ENCODE data around the gene TRUB2. TPM values are rescaled to one million over a fixed set of nuclear protein-coding genes. Genes with fewer than 3 reads are reported as not detected.

TRUB2 gene
- total and polyA plus RNA-seq, 2 of the 13 experiments (the other 11 are each of a cell fraction or from before 2014, with no cell fraction given): 22.3 to 41.2 TPM

- Histone ChIP-seq H3K9me3 (ENCODE audit: low read length) (no peaks in the 10 kb centered on the region), H3K4me2 (ENCODE audit: low read depth, low read length) (no peak overlapping the region), H3K79me2 (ENCODE audit: insufficient read depth, low read length) (no peaks in the 10 kb centered on the region), H3K27ac (ENCODE audit: extremely low read length, insufficient read depth, low read length) (no peak overlapping the region), H4K20me1 (ENCODE audit: insufficient read depth, low read length) (no peaks in the 10 kb centered on the region), H3K9ac (ENCODE audit: insufficient read depth, low read depth, low read length) (no peak overlapping the region), H3K4me3 (replicated peaks in 1 of 3; ENCODE audit: insufficient read depth in 1 of 3, low read depth in 2 of 3, low read length in 3 of 3) (no peak overlapping the region), H2AFZ (ENCODE audit: low read length) (no peak overlapping the region), H3K27me3 (ENCODE audit: control insufficient read depth in 1 of 2, insufficient read depth in 2 of 2, low read length in 2 of 2) (no peaks in the 10 kb centered on the region), H3K4me1 (ENCODE audit: insufficient read depth, low read length) (no peaks in the 10 kb centered on the region), H3K36me3 (replicated peaks in 1 of 2; ENCODE audit: control insufficient read depth in 1 of 2, insufficient read depth in 2 of 2, low read length in 2 of 2) (peaks cover 17 to 67% of the 10 kb centered on the region in 2 experiments)
- in situ Hi-C loops (cut with HindIII; ENCODE audit: extremely low pct_ligation_motif_present, low pct_unique_long_range_greater_than_20kb): no loop called here
- ChIA-PET CTCF (ENCODE audit: low intra/inter-chr PET ratio, low total read pairs) (no interaction called here), POLR2A (interaction anchor here (1.3 kb wide), 2 partner anchors 9 to 15 kb away, joined by 3 to 4 read pairs; partner anchors contain the start of genes GOLGA2 and SWI5)
- BruUV-seq (replicated peaks): no TSS peak
- WGBS (ENCODE audit: low lambda C conversion rate): 97% methylated on average over 13 of the region's 15 CpGs
- ATAC-seq: no peak
- DNase-seq (ENCODE audit: low spot score): no peak
- FAIRE-seq: no peak
- peak; percentile 86 for TF ChIP-seq MNT (IDR thresholded peaks at IDR 0.05)
- TF ChIP-seq RARA (CRISPR knock-in tag; IDR thresholded peaks at IDR 0.05): no peak
- intact Hi-C loops (cut with micrococcal nuclease; ENCODE audit: unreplicated experiment): no loop called here
Observed at GRCh38 chr9:128266868-128267590, 55.2 kb downstream of the TRUB2 start.

GRCh38 chr9:128265348-128265847 is 56.8 kb downstream of the TRUB2 start:
- ATAC-seq (no peak), FAIRE-seq (no peak), DNase-seq (ENCODE audit: low spot score) (no peak)
- H3K4me3 ChIP-seq (replicated peaks in 1 of 3; ENCODE audit: insufficient read depth in 1 of 3, low read depth in 2 of 3, low read length in 3 of 3): no peak overlapping the region
- H3K9me3 ChIP-seq (ENCODE audit: low read length): no peaks in the 10 kb centered on the region
- intact Hi-C loops (cut with micrococcal nuclease; ENCODE audit: unreplicated experiment): no loop called here
- no peaks in the 10 kb centered on the region for H4K20me1 ChIP-seq (ENCODE audit: insufficient read depth, low read length)
- over 99% methylated on average over 10 of the region's 10 CpGs for WGBS (ENCODE audit: low lambda C conversion rate)
- H3K79me2 ChIP-seq (ENCODE audit: insufficient read depth, low read length): no peaks in the 10 kb centered on the region
- no peak overlapping the region for H3K27ac ChIP-seq (ENCODE audit: extremely low read length, insufficient read depth, low read length)
- H3K9ac ChIP-seq (ENCODE audit: insufficient read depth, low read depth, low read length): no peak overlapping the region
- ChIA-PET POLR2A (no interaction called here), CTCF (ENCODE audit: low intra/inter-chr PET ratio, low total read pairs) (no interaction called here)
- H3K27me3 ChIP-seq (ENCODE audit: control insufficient read depth in 1 of 2, insufficient read depth in 2 of 2, low read length in 2 of 2): no peaks in the 10 kb centered on the region
- in situ Hi-C loops (cut with HindIII; ENCODE audit: extremely low pct_ligation_motif_present, low pct_unique_long_range_greater_than_20kb): no loop called here
- TF ChIP-seq MAFF (IDR thresholded peaks at IDR 0.05; ENCODE audit: low read depth, low read length) (no peak), MED13 (CRISPR knock-in tag; IDR thresholded peaks at IDR 0.05) (no peak), ZNF768 (CRISPR knock-in tag; IDR thresholded peaks at IDR 0.05) (no peak), POLR2A (IDR thresholded peaks at IDR 0.05; ENCODE audit: insufficient read depth in 1 of 2, low read depth in 2 of 2, low read length in 2 of 2) (peak in 1 of 2 experiments; percentile 19; a peak in 1 of 4 replicates), ATF2 (CRISPR knock-in tag; IDR thresholded peaks at IDR 0.05) (no peak), ZNF143 (CRISPR knock-in tag; IDR thresholded peaks at IDR 0.05) (no peak), ZNF879 (CRISPR knock-in tag; IDR thresholded peaks at IDR 0.05) (no peak), ZBTB43 (CRISPR knock-in tag; conservative IDR thresholded peaks at IDR 0.05) (no peak)
- H3K4me2 ChIP-seq (ENCODE audit: low read depth, low read length): no peak overlapping the region
- no peaks in the 10 kb centered on the region for H3K4me1 ChIP-seq (ENCODE audit: insufficient read depth, low read length)
- H2AFZ ChIP-seq (ENCODE audit: low read length): no peak overlapping the region
- peaks cover 14 to 69% of the 10 kb centered on the region in 2 experiments for H3K36me3 ChIP-seq (replicated peaks in 1 of 2; ENCODE audit: control insufficient read depth in 1 of 2, insufficient read depth in 2 of 2, low read length in 2 of 2)
- no TSS peak for BruUV-seq (replicated peaks)
